ENCODE results near the gene ATP11B.

ATP11B gene

DNA sequence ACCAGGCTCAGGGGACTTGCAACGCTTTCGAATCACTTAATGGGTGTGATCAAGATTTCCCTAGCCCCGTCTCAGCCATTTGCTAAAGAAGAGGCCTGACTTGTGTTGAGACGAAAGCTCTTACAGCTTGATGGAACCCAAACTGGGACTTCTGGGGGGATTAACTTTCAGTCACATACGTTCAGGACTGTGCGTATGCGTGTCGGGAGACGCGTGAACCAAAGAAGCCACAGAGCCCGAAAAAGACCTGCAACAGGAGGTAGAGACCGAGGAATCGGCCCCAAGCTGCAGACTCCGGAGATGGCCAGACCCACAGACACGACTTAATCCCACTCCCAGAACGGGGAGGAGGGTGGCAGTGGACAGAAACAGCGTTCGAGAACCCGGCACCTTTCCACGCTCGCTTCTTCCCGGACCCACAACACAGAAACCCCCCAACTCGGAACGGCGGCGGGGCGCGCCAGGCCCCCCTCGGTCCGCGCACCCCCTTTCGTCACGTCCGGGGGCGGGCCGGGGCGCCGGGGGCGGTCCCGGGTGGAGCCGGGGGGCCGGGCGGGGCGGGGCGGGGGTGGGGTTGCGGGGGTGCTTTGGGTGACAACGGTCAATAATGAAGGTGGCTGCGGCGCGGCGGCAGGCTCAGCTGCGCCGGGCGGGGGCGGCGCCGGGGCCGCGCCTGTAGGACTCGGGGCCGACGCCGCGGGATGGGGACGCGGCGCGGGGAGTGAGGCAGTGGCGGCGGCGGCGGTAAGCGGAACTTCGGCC is at the start of gene ATP11B:
TSS of gene ATP11B (plus strand) at position 604 of the 762 bp plus-strand sequence. CDS start 256 bp downstream, outside the sequence.
- H3K4me1 Mint-ChIP-seq: peaks cover 37% of the 10 kb centered on the region
- no peaks in the 10 kb centered on the region for H3K27me3 Mint-ChIP-seq
- H3K9me3 Mint-ChIP-seq: no peaks in the 10 kb centered on the region
- peak; percentile 92 for ATAC-seq
- no peaks in the 10 kb centered on the region for H3K36me3 Mint-ChIP-seq
- peak within 1 kb of the TSS; percentile 93 for H3K27ac Mint-ChIP-seq
- peak within 1 kb of the TSS; percentile 98 for H3K4me3 Mint-ChIP-seq

DNA sequence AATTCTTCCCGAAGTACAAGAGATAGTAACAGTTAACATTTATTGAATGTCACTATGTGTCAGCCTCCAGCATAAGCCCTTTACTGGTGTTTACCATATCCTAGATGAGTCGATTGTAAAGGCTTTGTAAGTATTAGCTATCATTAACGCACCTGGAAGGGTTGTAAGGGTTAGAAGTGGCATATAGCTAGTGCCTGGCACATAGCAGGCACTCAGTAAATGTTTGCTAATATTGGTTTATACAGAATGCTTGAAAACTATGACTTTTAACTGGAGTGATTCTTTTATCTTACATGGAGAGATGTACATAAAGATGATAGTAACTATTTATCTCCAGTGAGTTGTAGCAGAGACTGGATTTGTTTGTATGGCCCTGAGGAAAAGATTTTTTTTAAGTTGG is 46.3 kb upstream of the ATP11B start:
- no peaks in the 10 kb centered on the region for H3K36me3 Mint-ChIP-seq
- no peak for ATAC-seq
- H3K27ac Mint-ChIP-seq: no peak overlapping the region
- H3K4me3 Mint-ChIP-seq: no peak overlapping the region
- H3K4me1 Mint-ChIP-seq: no peaks in the 10 kb centered on the region
- H3K27me3 Mint-ChIP-seq: peaks cover 12% of the 10 kb centered on the region
- no peaks in the 10 kb centered on the region for H3K9me3 Mint-ChIP-seq

DNA sequence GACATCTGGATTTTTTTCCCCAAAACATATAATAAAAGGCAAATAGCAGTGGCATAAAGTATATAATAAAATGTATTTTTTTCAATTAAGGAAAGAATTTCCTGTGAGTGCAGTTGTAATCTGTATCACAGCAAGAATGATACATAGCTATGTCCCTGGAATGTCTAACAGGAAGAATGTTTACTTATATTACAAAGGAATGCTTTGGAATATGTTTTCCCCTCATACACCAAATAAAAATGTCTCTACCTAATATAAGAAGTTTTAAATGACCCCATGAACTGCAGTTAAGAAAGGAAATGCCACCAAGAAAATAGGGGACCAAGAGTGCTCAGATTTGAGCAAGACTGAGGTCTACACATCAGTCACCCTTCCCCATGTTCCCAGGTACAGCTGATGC is 38.0 kb upstream of the ATP11B start:
- Mint-ChIP-seq H3K4me3 (no peak overlapping the region), H3K9me3 (peaks cover 4% of the 10 kb centered on the region), H3K27ac (no peak overlapping the region), H3K4me1 (no peaks in the 10 kb centered on the region), H3K27me3 (peaks cover 13% of the 10 kb centered on the region), H3K36me3 (no peaks in the 10 kb centered on the region)
- no peak for ATAC-seq

DNA sequence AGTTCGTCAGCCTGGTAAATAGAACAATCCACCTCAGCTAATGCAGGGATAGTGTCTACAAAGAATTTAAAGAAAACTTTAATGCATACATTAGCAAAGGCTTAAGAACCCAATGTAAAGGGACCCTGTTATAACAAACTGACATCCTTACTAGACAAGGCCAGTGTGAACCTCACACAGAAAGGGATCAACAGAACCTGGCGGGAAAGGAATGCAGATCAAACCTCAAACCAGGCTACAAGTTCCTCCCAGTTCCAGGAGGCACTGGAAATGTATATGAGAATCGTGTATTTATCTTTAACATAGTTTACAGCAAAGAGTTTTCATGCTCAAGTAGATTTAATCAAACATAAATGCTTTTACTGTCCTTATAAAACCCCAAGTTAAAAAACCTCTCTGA is 37.6 kb upstream of the ATP11B start:
- H3K9me3 Mint-ChIP-seq: peaks cover 4% of the 10 kb centered on the region
- H3K27ac Mint-ChIP-seq: no peak overlapping the region
- H3K36me3 Mint-ChIP-seq: no peaks in the 10 kb centered on the region
- H3K4me1 Mint-ChIP-seq: no peaks in the 10 kb centered on the region
- ATAC-seq: no peak
- no peak overlapping the region for H3K4me3 Mint-ChIP-seq
- H3K27me3 Mint-ChIP-seq: peaks cover 13% of the 10 kb centered on the region

DNA sequence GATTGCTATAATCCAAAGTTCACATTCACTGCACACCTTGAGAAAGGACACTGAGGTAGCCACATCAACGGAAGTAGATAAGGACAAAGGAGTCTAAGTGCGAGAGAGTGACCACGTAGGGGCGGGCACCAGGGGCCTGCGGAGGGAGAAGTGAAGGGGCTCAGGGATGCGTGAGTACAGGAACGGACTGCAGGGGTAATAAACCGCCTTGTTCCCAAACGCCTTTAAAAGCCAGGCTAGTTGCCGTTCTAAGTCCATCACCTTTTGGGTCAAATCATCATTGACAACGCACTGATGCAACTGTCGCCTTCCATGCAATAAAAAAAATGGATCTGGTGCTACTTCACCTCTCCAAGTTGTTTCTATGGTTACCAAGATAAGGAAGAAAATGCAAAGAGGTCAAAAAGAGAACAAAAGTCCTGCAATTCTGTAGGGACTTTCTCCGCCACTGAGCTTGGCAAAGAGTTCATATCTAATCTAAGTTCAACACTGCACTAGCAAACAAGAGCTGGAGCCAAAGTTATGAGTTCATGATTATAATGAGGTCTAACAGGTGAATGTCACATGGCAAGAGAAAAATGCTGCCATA is 32.6 kb upstream of the ATP11B start:
- ATAC-seq: no peak
- Mint-ChIP-seq H3K4me3 (no peak overlapping the region), H3K27ac (no peak overlapping the region), H3K9me3 (no peaks in the 10 kb centered on the region), H3K4me1 (no peaks in the 10 kb centered on the region), H3K36me3 (no peaks in the 10 kb centered on the region), H3K27me3 (peaks cover 13% of the 10 kb centered on the region)

DNA sequence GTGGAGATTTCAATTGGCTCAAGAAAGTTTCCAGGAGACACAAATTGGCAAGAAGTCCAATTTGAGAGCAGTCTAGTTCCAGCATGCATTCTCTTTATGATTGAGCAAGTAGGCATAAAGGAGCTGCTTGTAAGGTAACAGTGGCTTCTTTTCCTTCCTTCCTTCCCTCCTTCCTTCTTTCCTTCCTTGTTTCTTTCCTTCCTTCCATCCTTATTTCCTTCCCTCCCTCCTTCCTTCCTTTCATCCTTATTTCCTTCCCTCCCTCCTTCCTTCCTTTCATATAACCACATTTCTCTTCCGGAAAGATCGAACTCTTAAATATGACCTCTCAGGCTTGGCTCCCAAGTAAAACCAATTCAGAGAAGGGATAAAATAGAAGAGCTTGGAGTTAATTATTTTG is 29.4 kb upstream of the ATP11B start:
- Mint-ChIP-seq H3K4me1 (no peaks in the 10 kb centered on the region), H3K36me3 (no peaks in the 10 kb centered on the region), H3K27me3 (no peaks in the 10 kb centered on the region), H3K27ac (no peak overlapping the region), H3K4me3 (no peak overlapping the region), H3K9me3 (no peaks in the 10 kb centered on the region)
- ATAC-seq: no peak

DNA sequence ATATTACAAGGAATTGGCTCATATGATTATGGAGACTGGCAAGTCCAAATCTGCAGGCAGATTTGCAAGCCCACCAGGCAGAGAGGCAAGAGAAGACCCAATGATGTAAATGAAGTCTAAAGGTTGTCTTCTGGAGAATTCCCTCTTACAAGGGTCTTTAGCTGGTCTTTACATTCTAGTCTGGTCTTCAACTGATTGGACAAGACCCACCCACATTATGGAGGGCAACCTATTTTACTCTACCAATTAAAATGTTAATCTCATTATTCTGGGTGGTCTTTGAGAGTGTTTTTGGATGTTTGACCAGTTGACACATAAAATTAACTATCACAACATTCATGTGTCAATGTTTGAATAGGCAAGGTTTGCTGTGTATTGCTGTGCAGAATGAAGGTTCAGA is 28.0 kb upstream of the ATP11B start:
- Mint-ChIP-seq H3K27me3 (no peaks in the 10 kb centered on the region), H3K9me3 (no peaks in the 10 kb centered on the region), H3K36me3 (no peaks in the 10 kb centered on the region), H3K4me3 (no peak overlapping the region), H3K27ac (no peak overlapping the region), H3K4me1 (no peaks in the 10 kb centered on the region)
- no peak for ATAC-seq

DNA sequence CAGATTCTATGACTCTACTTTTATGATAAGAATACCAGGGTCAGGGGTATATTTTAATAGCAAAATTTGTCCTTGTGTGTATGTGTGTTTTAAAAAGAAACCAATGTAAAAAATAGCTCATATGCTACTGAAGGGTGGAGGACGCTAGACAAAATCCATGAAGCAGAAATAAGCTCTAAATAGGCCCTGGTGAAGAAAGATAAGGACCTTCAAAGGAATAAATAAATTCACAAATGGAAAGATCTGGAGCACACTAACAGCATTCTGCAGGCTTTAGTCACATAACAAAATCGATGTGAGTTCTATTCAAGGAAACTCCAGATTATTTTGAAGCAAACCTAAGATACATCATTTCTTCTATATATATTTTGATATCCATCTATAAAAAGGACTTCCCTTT is 27.2 kb upstream of the ATP11B start:
- H3K9me3 Mint-ChIP-seq: no peaks in the 10 kb centered on the region
- H3K27ac Mint-ChIP-seq: no peak overlapping the region
- ATAC-seq: no peak
- H3K4me1 Mint-ChIP-seq: no peaks in the 10 kb centered on the region
- no peak overlapping the region for H3K4me3 Mint-ChIP-seq
- no peaks in the 10 kb centered on the region for H3K36me3 Mint-ChIP-seq
- no peaks in the 10 kb centered on the region for H3K27me3 Mint-ChIP-seq

DNA sequence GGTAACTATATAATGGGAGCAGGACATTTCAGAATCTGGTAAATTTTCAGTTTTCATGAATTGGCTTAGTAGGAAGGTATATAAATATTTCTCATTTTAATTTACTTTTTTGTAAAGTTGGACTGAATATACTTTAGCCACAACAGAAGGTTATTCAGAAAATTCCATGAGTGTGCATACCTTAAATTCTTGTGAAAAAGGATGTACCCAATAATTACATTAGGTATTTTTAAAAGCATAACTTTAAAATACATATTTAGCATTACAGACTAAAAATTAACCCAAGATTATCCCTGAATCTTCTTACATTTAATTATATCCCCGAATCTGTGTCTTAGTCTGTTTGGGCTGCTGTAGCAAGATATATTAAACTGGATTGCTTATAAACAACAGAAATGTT is 24.9 kb upstream of the ATP11B start:
- ATAC-seq: no peak
- no peaks in the 10 kb centered on the region for H3K9me3 Mint-ChIP-seq
- no peak overlapping the region for H3K4me3 Mint-ChIP-seq
- H3K27me3 Mint-ChIP-seq: peaks cover under 1% of the 10 kb centered on the region
- no peaks in the 10 kb centered on the region for H3K4me1 Mint-ChIP-seq
- no peaks in the 10 kb centered on the region for H3K36me3 Mint-ChIP-seq
- no peak overlapping the region for H3K27ac Mint-ChIP-seq

DNA sequence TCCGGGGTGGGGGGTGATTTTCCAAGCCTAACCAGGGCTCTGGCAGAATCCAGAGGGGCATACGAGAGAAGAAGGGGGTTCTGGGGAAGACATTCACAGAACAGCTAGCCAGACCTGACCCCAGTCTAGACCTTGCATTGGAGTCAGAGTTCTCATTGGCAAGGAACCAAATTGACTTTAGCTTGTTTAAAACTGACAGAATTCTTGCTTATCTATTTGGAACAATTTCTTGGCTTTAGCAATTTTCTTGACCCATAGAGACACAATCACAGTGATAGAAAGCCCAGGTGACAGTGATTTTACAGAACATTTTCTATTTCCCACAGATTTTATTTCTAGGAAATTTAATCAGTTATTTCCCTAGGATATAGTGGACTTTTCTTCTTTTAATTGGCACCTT is 23.6 kb upstream of the ATP11B start:
- H3K27me3 Mint-ChIP-seq: peaks cover 13% of the 10 kb centered on the region
- H3K36me3 Mint-ChIP-seq: peaks cover 4% of the 10 kb centered on the region
- peaks cover 4% of the 10 kb centered on the region for H3K9me3 Mint-ChIP-seq
- H3K27ac Mint-ChIP-seq: no peak overlapping the region
- no peak for ATAC-seq
- no peaks in the 10 kb centered on the region for H3K4me1 Mint-ChIP-seq
- no peak overlapping the region for H3K4me3 Mint-ChIP-seq

DNA sequence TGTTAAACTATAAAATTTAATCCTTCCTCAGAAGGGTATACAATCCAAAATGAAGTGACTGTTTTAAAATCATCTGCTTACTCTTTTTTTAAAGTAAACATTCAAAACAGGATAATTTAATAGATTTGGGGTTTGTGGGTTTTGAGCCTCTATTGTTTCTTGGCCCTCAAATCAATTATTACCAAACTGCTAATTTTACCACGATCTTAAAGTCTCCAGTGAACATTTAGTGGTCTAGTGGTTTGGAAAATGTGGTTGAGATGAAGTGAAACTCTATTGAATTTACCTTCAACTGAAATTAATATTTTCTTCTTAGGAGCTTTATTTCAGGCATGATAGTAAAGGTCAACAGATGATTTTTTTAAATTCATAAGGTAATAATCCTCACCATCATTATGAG is 11.2 kb upstream of the ATP11B start:
- Mint-ChIP-seq H3K27ac (no peak overlapping the region), H3K9me3 (no peaks in the 10 kb centered on the region), H3K27me3 (peaks cover 9% of the 10 kb centered on the region)

DNA sequence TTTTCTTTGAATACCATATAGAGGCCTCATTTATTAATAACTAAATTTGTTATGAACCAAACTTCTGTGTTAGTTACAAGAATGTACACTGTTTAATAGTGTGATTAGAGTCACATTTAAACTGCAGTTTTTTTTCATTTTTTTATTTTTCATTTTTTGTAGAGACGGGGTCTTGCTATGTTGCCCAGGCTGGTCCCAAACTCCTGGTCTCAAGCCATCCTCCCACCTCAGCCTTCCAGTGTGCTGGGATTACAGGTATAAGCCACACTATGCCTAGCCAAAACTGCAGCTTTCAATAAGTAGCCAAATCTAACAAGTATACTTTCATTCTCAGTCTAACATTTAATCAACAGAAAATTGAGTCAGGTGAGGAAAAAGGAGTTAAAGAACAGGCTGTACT is 10.2 kb upstream of the ATP11B start:
- H3K36me3 Mint-ChIP-seq: no peaks in the 10 kb centered on the region
- no peak overlapping the region for H3K27ac Mint-ChIP-seq
- no peaks in the 10 kb centered on the region for H3K9me3 Mint-ChIP-seq
- no peak for ATAC-seq
- no peak overlapping the region for H3K4me3 Mint-ChIP-seq
- H3K4me1 Mint-ChIP-seq: peaks cover 11% of the 10 kb centered on the region
- peaks cover 9% of the 10 kb centered on the region for H3K27me3 Mint-ChIP-seq

More for the DNA sequence above, 11.2 kb upstream of the ATP11B start:
- H3K4me3 Mint-ChIP-seq: no peak overlapping the region
- H3K36me3 Mint-ChIP-seq: no peaks in the 10 kb centered on the region
- ATAC-seq: no peak
- H3K4me1 Mint-ChIP-seq: peaks cover 6% of the 10 kb centered on the region

DNA sequence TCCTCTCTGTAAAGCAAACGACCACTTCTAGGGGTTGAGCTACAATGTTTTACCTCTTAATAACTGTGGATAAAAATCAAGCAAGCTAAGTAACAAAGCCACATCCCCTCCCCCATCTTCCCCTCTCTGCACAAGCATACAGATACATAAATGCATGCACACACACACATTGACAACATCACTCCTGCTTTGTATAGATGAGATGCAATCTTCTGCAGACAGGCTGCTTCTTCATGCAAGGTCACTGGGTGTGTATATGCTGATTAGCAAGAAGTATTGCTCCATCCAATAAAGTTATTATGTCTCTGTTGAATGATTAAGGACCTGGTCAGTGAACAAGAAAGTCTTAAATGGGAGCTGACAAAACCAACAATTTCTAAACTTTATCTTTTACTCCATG is 8.8 kb upstream of the ATP11B start:
- Mint-ChIP-seq H3K9me3 (no peaks in the 10 kb centered on the region), H3K4me3 (no peak overlapping the region), H3K27ac (no peak overlapping the region), H3K4me1 (peaks cover 15% of the 10 kb centered on the region), H3K27me3 (peaks cover 9% of the 10 kb centered on the region), H3K36me3 (no peaks in the 10 kb centered on the region)
- ATAC-seq: no peak

DNA sequence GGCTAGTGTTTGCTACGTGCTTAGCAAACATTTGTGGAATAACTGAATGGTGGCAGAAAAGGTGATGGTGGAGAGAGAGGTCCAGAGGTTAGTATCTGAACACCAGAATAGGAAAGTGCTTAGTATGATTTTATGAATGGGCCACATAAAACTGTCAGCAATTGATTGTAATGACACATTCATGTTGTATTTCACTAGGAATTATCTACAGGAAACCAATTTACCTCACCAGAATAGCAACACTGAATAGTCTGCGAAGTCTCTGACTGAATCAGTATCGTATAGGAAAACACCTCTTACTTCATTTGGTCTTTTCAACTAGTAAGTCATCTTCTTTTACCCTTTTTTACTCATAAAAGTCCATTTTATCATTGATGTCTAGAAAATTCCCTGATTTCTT is 8.2 kb upstream of the ATP11B start:
- no peak overlapping the region for H3K4me3 Mint-ChIP-seq

DNA sequence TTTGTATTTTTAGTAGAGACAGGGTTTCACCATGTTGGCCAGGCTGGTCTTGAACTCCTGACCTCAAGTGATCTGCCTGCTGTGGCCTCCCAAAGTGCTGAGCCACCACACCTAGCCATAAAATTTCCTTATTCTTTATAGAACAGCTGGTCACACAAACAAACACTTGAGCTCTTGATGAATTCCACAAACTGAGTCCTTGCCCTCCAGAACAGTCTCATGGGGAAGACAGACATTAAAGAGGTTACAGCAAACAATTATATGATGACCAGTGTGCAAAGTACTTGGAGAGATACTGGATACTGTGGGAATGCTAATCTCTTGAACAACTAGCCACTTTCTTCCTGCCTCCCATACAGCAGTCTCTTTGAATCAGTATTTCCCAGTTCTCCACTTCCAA is 7.5 kb upstream of the ATP11B start:
- no peaks in the 10 kb centered on the region for H3K36me3 Mint-ChIP-seq
- ATAC-seq: no peak
- H3K9me3 Mint-ChIP-seq: no peaks in the 10 kb centered on the region
- H3K4me3 Mint-ChIP-seq: no peak overlapping the region
- H3K27ac Mint-ChIP-seq: no peak overlapping the region
- peaks cover 9% of the 10 kb centered on the region for H3K27me3 Mint-ChIP-seq
- peaks cover 15% of the 10 kb centered on the region for H3K4me1 Mint-ChIP-seq

More for the DNA sequence above, 8.2 kb upstream of the ATP11B start:
- ATAC-seq: no peak
- Mint-ChIP-seq H3K9me3 (no peaks in the 10 kb centered on the region), H3K4me1 (peaks cover 15% of the 10 kb centered on the region), H3K27me3 (peaks cover 9% of the 10 kb centered on the region), H3K36me3 (no peaks in the 10 kb centered on the region), H3K27ac (no peak overlapping the region)

DNA sequence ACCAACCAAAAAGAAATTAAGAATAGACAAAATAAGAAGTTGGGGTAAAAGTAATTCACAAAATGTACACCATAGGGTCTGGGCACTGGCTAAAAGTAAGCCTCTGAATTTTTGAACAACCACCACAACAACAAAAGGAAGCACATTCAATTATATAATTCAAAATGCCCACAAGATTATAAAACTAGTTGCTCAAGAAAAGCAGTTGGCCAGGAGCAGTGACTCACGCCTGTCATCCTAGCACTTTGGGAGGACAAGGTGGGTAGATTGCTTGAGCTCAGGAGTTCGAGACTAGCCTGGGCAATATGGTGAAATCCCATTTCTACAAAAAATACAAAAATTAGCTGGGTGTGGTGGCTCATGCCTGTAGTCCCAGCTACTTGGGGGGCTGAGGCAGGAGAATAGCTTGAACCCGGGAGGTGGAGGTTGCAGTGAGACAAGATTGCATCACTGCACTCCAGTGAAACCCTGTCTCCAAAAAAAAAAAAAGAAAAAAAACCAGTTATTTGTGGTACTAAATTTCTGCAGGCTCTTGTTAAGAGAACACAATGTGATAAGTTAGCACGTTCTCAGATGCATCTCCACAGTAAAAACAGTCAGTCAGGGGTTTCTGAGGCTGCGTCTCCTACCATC is 6.6 kb upstream of the ATP11B start:
- Mint-ChIP-seq H3K9me3 (no peaks in the 10 kb centered on the region), H3K4me1 (peaks cover 15% of the 10 kb centered on the region), H3K4me3 (no peak overlapping the region), H3K27ac (no peak overlapping the region), H3K36me3 (no peaks in the 10 kb centered on the region), H3K27me3 (peaks cover 9% of the 10 kb centered on the region)
- no peak for ATAC-seq

Data from stimulated activated memory B cell treated with anti-CD40 and anti-IgM and Interleukin-4, amounts not matched to agents 10 μg/mL and 1 μg/mL and 100 μg/mL, for 72 hours (primary cell).